OCI-LY7 (cell line): Measurements from ENCODE around the gene FOXJ1. TPM values are rescaled to one million over a fixed set of nuclear protein-coding genes. Genes with fewer than 3 reads are reported as not detected.

Experiments
- BruUV-seq: library from RNA; stranded (reverse); fragments of 400-500 nt; replicated peaks from 2 replicates; lab custom pipeline; 2021; lab: Mats Ljungman, UMichigan
- CTCF ChIA-PET: fragments of 300-600 bp; sonication (Branson Sonifier 250); formaldehyde crosslinking; loops from one replicate; lab custom pipeline; 2022; ENCODE audit warnings: antibody characterized with exemption; ENCODE audit not compliant: unreplicated experiment; lab: Charles Lee
- POLR2A ChIA-PET: fragments of 300-600 bp; sonication (Branson Sonifier 250); formaldehyde crosslinking; loops from one replicate; lab custom pipeline; 2022; ENCODE audit warnings: antibody characterized with exemption; lab: Charles Lee
- DNase-seq: peaks from one replicate; pipeline ENCODE4 v3.0.0-alpha.2; 2015; ENCODE audit warnings: low spot score
- H2AFZ ChIP-seq: fragments of 200-600 bp; sonication (generic), shearing (Covaris generic); 2 replicates; pipeline ENCODE4 v1.6.1; 2014; ENCODE audit warnings: mild to moderate bottlenecking, antibody characterized with exemption, low read length, moderate library complexity
- H3K27ac ChIP-seq: fragments of 200-600 bp; sonication (generic); 2 replicates; pipeline ENCODE4 v1.5.1; 2014; ENCODE audit warnings: mixed run types, low read depth, mild to moderate bottlenecking, moderate library complexity, low read length, inconsistent platforms; ENCODE audit not compliant: poor library complexity, severe bottlenecking
- H3K36me3 ChIP-seq: fragments of 200-600 bp; sonication (generic); 2 replicates; pipeline ENCODE4 v1.6.1; 2014; ENCODE audit warnings: mild to moderate bottlenecking, antibody characterized with exemption, low read length, moderate library complexity, mixed read lengths; ENCODE audit not compliant: insufficient read depth
- H3K4me1 ChIP-seq: fragments of 200-600 bp; sonication (generic); 2 replicates; pipeline ENCODE4 v1.5.1; 2014; ENCODE audit warnings: mild to moderate bottlenecking, low read length; ENCODE audit not compliant: insufficient read depth, poor library complexity, severe bottlenecking
- H3K4me2 ChIP-seq: fragments of 200-600 bp; sonication (generic); 2 replicates; pipeline ENCODE4 v1.6.1; 2014; ENCODE audit warnings: mild to moderate bottlenecking, low read length
- H3K4me3 ChIP-seq: fragments of 200-600 bp; sonication (generic); 2 replicates; pipeline ENCODE4 v1.5.1; 2014; ENCODE audit warnings: mild to moderate bottlenecking, low read depth, low read length; ENCODE audit not compliant: poor library complexity, severe bottlenecking
- H3K79me2 ChIP-seq: fragments of 200-600 bp; sonication (generic); 2 replicates; pipeline ENCODE4 v1.6.1; 2016; ENCODE audit warnings: low read depth, mild to moderate bottlenecking, low read length, moderate library complexity, mixed read lengths; ENCODE audit not compliant: insufficient read depth
- H3K9me2 ChIP-seq: fragments of 200-600 bp; sonication (generic); 2 replicates; pipeline ENCODE4 v1.6.1; 2016; ENCODE audit warnings: mild to moderate bottlenecking, low read length, mixed read lengths; ENCODE audit not compliant: insufficient read depth
- H3K9me3 ChIP-seq: fragments of 200-600 bp; sonication (generic); 2 replicates; pipeline ENCODE4 v1.6.1; 2014; ENCODE audit warnings: mild to moderate bottlenecking, mixed run types, low read length, mixed read lengths
- H4K20me1 ChIP-seq: fragments of 200-600 bp; sonication (generic); 2 replicates; pipeline ENCODE4 v1.6.1; 2014; ENCODE audit warnings: mild to moderate bottlenecking, antibody characterized with exemption, low read length, moderate library complexity, mixed read lengths; ENCODE audit not compliant: insufficient read depth
- EZH2phosphoT487 ChIP-seq: fragments of 200-600 bp; sonication (generic); IDR thresholded peaks from 2 replicates; pipeline ENCODE4 v1.6.1; 2018; ENCODE audit warnings: low read depth, borderline replicate concordance, mild to moderate bottlenecking, mixed run types, antibody characterized with exemption, low read length, moderate library complexity, mixed read lengths
- intact Hi-C: fragments of 100-400 bp; cut with micrococcal nuclease; formaldehyde crosslinking; loops from one replicate; pipeline ENCODE4 v1.10.0; 2022; ENCODE audit not compliant: unreplicated experiment
- total RNA-seq, 2 experiments: library from RNA; depleted of rRNA in 1 of 2; stranded (reverse); fragments of >200 nt in 1 of 2; shearing (Covaris generic) in 1 of 2; gene quantifications; 2 replicates each; pipeline ENCODE4 v1.2.3, GENCODE V29; 2014 to 2022
- TF ChIP-seq, protein P1 (sequence below): fragments of 200-600 bp; sonication (generic); conservative IDR thresholded peaks from 2 replicates; pipeline ENCODE4 v1.5.1; 2014; ENCODE audit warnings: mild to moderate bottlenecking, antibody characterized with exemption, low read length, moderate library complexity, mixed read lengths

Gene FOXJ1
- total RNA-seq, 2 experiments from 2014 or later = not detected

DNA sequence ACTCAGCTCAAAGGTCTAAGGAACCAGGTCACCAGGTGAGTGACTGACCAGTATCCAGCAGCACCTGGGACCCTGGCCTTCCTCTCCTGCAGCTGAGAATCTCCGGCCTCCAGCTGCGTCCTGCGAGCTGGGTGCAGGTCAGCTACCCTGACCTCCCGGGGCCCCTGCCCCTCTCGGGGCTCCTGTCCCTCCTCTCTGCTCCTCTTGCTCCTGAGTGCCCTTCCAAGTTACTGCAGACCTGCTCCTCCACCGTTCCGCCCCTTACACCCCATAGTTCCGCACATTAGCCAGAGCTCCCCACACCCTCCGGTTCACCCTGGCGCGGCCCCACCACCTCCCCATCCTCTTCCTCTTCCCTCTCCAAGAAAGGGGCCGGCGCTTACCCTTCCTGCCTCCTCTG is 10.6 kb downstream of the FOXJ1 start:
- Histone ChIP-seq H3K4me3 (no peak overlapping the region), H3K4me1 (peaks cover 19% of the 10 kb centered on the region), H3K9me3 (no peaks in the 10 kb centered on the region), H2AFZ (no peak overlapping the region), H3K9me2 (no peaks in the 10 kb centered on the region), H4K20me1 (no peaks in the 10 kb centered on the region), H3K36me3 (no peaks in the 10 kb centered on the region), H3K79me2 (no peaks in the 10 kb centered on the region), H3K4me2 (no peak overlapping the region), H3K27ac (no peak overlapping the region)
- no peak for DNase-seq
- intact Hi-C loops = no loop called here
- CTCF ChIA-PET = interaction anchor here (0.6 kb wide), 1 partner anchor 18 kb away, joined by 3 read pairs; no protein-coding TSS in a partner anchor
- POLR2A ChIA-PET = interaction anchor here (0.9 kb wide), 1 partner anchor 133 kb away, joined by 4 read pairs; no protein-coding TSS in a partner anchor
- TF ChIP-seq, protein P1, sequence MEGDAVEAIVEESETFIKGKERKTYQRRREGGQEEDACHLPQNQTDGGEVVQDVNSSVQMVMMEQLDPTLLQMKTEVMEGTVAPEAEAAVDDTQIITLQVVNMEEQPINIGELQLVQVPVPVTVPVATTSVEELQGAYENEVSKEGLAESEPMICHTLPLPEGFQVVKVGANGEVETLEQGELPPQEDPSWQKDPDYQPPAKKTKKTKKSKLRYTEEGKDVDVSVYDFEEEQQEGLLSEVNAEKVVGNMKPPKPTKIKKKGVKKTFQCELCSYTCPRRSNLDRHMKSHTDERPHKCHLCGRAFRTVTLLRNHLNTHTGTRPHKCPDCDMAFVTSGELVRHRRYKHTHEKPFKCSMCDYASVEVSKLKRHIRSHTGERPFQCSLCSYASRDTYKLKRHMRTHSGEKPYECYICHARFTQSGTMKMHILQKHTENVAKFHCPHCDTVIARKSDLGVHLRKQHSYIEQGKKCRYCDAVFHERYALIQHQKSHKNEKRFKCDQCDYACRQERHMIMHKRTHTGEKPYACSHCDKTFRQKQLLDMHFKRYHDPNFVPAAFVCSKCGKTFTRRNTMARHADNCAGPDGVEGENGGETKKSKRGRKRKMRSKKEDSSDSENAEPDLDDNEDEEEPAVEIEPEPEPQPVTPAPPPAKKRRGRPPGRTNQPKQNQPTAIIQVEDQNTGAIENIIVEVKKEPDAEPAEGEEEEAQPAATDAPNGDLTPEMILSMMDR = no peak
- no peak for TF ChIP-seq EZH2phosphoT487
- no TSS peak for BruUV-seq

DNA sequence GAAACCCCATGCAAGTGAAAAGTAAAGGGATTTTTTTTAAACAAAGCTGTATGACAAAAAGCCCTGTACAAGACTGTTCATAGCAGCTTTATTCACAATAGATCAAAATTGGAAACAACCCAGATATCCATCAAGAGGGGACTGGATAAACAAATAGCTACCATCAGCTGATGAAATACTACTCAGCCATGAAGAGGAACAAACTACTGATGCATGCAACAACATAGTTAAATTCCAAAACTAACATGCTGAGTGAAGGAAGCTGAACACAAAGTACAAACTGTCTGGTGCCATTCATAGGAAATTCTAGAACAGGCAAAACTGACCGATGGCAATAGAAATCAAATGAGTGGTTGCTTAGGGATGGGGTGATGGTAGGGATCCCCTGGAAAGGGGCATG is 15.1 kb downstream of the FOXJ1 start:
- no peak overlapping the region for H3K27ac ChIP-seq
- H3K9me2 ChIP-seq = no peaks in the 10 kb centered on the region
- H3K4me3 ChIP-seq = no peak overlapping the region
- intact Hi-C loops = no loop called here
- POLR2A ChIA-PET = interaction anchor here (0.6 to 2.9 kb wide), 5 partner anchors 24 to 121 kb away, joined by 3 to 9 read pairs (median 5); no protein-coding TSS in a partner anchor
- no peak overlapping the region for H2AFZ ChIP-seq
- no peaks in the 10 kb centered on the region for H3K79me2 ChIP-seq
- no peaks in the 10 kb centered on the region for H4K20me1 ChIP-seq
- H3K9me3 ChIP-seq = no peaks in the 10 kb centered on the region
- no peak overlapping the region for H3K4me2 ChIP-seq
- H3K36me3 ChIP-seq = no peaks in the 10 kb centered on the region
- no TSS peak for BruUV-seq
- no peak for TF ChIP-seq EZH2phosphoT487
- TF ChIP-seq, protein P1 = no peak
- no peak for DNase-seq
- H3K4me1 ChIP-seq = peaks cover 13% of the 10 kb centered on the region
- CTCF ChIA-PET = interaction anchor here (1.1 to 1.6 kb wide), 3 partner anchors 27 to 173 kb away, joined by 3 to 8 read pairs (median 3); no protein-coding TSS in a partner anchor

DNA sequence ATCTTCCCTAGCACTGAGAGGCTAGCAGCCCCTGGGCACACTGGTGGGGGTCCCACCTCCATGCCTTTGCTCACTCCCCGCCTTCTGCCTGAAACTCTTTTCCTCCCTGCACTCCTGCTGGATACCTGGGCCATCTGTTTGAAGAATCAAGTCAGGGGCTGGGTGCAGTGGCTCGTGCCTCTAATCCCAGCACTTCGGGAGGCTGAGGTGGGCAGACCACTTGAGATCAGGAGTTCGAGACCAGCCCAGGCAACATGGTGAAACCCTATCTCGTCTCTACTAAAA is 15.7 kb downstream of the FOXJ1 start:
- BruUV-seq = no TSS peak
- no peak for DNase-seq
- CTCF ChIA-PET = interaction anchor here (1.3 kb wide), 1 partner anchor 28 kb away, joined by 3 read pairs; no protein-coding TSS in a partner anchor
- H3K36me3 ChIP-seq = no peaks in the 10 kb centered on the region
- H3K27ac ChIP-seq = no peak overlapping the region
- POLR2A ChIA-PET = interaction anchor here (1.0 to 2.9 kb wide), 4 partner anchors 51 to 66 kb away, joined by 3 to 9 read pairs (median 4); no protein-coding TSS in a partner anchor
- H3K9me3 ChIP-seq = no peaks in the 10 kb centered on the region
- intact Hi-C loops = no loop called here
- no peak overlapping the region for H2AFZ ChIP-seq
- H3K79me2 ChIP-seq = no peaks in the 10 kb centered on the region
- TF ChIP-seq, protein P1 = peak; percentile 2; the same call in 1 of the 2 replicates
- TF ChIP-seq EZH2phosphoT487 = no peak
- no peaks in the 10 kb centered on the region for H4K20me1 ChIP-seq
- H3K4me3 ChIP-seq = no peak overlapping the region
- peaks cover 19% of the 10 kb centered on the region for H3K4me1 ChIP-seq
- H3K9me2 ChIP-seq = no peaks in the 10 kb centered on the region
- no peak overlapping the region for H3K4me2 ChIP-seq
